DOHH2 (cell line): ENCODE results near the gene PRKCH.

Experiments used
- H3F3A ChIP-seq: fragments of 200-600 bp; sonication (generic), shearing (Covaris generic); 2 replicates; pipeline ENCODE4 v1.6.0; 2016; ENCODE audit warnings: antibody characterized with exemption, mild to moderate bottlenecking; ENCODE audit not compliant: control insufficient read depth, insufficient read depth
- H3K27ac ChIP-seq: fragments of 200-600 bp; sonication (generic); 2 replicates; pipeline ENCODE4 v1.5.1; 2014; ENCODE audit warnings: low read depth, mild to moderate bottlenecking, low read length, moderate library complexity
- H3K27me3 ChIP-seq: fragments of 200-600 bp; sonication (generic); 2 replicates; pipeline ENCODE4 v1.6.1; 2014; ENCODE audit warnings: mild to moderate bottlenecking, low read length, mixed read lengths; ENCODE audit not compliant: control insufficient read depth
- H3K36me3 ChIP-seq: fragments of 200-600 bp; sonication (generic); 2 replicates; pipeline ENCODE4 v1.6.1; 2014; ENCODE audit warnings: mild to moderate bottlenecking, low read length, moderate library complexity, mixed read lengths; ENCODE audit not compliant: control insufficient read depth
- H3K4me1 ChIP-seq: fragments of 200-600 bp; sonication (generic); 2 replicates; pipeline ENCODE4 v1.6.1; 2014; ENCODE audit warnings: mild to moderate bottlenecking, low read length, mixed read lengths; ENCODE audit not compliant: control insufficient read depth
- H3K4me2 ChIP-seq: fragments of 200-600 bp; sonication (generic); 2 replicates; pipeline ENCODE4 v1.6.0; 2014; ENCODE audit warnings: mild to moderate bottlenecking, low read length, moderate library complexity
- H3K4me3 ChIP-seq: fragments of 200-600 bp; sonication (generic); 2 replicates; pipeline ENCODE4 v1.5.1; 2014; ENCODE audit warnings: mild to moderate bottlenecking, low read length, mixed read lengths
- H3K79me2 ChIP-seq: fragments of 200-600 bp; sonication (generic); 2 replicates; pipeline ENCODE4 v1.6.1; 2014; ENCODE audit warnings: mild to moderate bottlenecking, low read length, mixed read lengths; ENCODE audit not compliant: control insufficient read depth
- H3K9me2 ChIP-seq: fragments of 200-600 bp; sonication (generic); replicated peaks from 2 replicates; pipeline ENCODE4 v1.6.1; 2014; ENCODE audit warnings: mild to moderate bottlenecking, low read length, mixed read lengths; ENCODE audit not compliant: control insufficient read depth
- H3K9me3 ChIP-seq: fragments of 200-600 bp; sonication (generic); 2 replicates; pipeline ENCODE4 v1.6.1; 2014; ENCODE audit warnings: antibody characterized with exemption, low read length, mixed read lengths; ENCODE audit not compliant: control insufficient read depth, insufficient read depth
- H4K20me1 ChIP-seq: fragments of 200-600 bp; sonication (generic); 2 replicates; pipeline ENCODE4 v1.6.0; 2014; ENCODE audit warnings: low read depth, mild to moderate bottlenecking, antibody characterized with exemption, low read length, moderate library complexity; ENCODE audit not compliant: control insufficient read depth, insufficient read depth
- CTCF ChIP-seq: fragments of 200-600 bp; sonication (generic); IDR thresholded peaks from one replicate; pipeline ENCODE4 v1.5.1; 2014; ENCODE audit warnings: antibody characterized with exemption, mild to moderate bottlenecking, low read depth, low read length; ENCODE audit not compliant: poor library complexity, severe bottlenecking
- EZH2phosphoT487 ChIP-seq: fragments of 200-600 bp; sonication (generic); IDR thresholded peaks from 2 replicates; pipeline ENCODE4 v1.6.1; 2017; ENCODE audit warnings: borderline replicate concordance, mild to moderate bottlenecking, antibody characterized with exemption, low read length, moderate library complexity, mixed read lengths

The PRKCH gene

DNA sequence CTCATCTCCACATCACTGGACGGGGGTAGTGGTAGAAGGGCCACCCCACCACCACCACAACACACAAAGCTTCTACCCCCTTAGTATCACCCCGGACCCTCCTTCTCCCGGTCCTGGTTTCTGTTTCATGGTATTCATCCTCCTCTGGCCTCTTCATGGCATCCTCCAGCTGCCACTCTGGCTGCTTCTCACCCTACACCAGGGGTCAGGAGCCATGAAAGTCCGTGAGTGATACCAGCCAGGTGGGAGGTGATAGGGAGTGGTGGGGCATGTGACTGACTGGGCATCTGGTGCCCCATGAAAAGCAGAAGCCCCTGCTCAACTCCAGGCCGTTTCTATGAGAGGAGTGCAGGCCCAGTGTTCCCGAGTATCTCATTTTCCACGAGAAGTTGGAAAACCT is 222.6 kb downstream of the PRKCH start:
- H3K27me3 ChIP-seq, result no peaks in the 10 kb centered on the region
- H3K79me2 ChIP-seq, result no peaks in the 10 kb centered on the region
- H3K9me2 ChIP-seq, result no peaks in the 10 kb centered on the region
- H3K36me3 ChIP-seq, result no peaks in the 10 kb centered on the region
- H3K4me1 ChIP-seq, result peaks cover 20% of the 10 kb centered on the region
- H3K4me2 ChIP-seq, result no peak overlapping the region
- H3F3A ChIP-seq, result no peaks in the 10 kb centered on the region
- no peaks in the 10 kb centered on the region for H3K9me3 ChIP-seq
- no peak for TF ChIP-seq EZH2phosphoT487
- no peak for TF ChIP-seq CTCF
- no peak overlapping the region for H3K4me3 ChIP-seq
- H3K27ac ChIP-seq, result no peak overlapping the region
- H4K20me1 ChIP-seq, result no peaks in the 10 kb centered on the region

DNA sequence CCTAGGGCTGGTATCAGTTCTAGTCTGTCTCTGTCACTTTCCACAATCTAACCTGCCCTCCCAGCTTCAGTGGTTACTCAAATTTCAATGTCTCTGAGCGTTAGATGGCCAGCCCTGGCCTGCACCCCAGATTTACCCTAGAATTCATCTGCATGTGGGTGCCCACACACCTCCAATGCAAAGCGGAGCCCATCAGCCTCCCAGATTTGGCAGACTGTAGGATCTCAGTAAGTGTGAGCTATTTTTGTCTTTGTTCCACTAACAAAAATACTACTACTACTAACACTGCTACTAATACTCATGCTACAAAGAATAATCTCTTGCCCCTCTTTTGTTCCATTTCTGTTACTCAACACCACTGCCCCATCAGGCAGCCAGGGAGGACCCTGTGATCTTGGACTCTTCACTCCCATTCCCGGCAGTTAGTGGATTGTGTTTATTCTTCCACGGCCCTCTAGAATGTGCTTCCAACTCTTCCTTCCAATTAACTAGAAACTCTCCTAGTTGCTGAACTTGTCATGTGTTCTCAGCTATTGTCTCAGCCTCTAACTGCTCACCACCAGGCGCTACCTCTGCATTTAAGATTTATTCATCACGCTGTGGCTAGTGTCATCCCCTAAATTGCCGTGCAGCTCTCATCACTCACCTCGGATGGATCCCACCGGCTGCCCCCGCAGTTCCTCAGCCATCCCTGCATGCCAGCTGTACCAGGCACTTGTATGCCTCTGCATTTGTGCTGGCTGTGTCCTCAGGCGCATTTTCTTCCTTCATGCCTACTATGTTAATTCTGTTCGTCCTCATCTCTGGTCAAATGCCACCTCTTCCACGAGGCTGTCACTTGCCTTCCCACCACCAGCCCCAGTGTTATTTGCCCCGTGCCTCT is 223.3 kb downstream of the PRKCH start:
- Histone ChIP-seq H3K36me3 (no peaks in the 10 kb centered on the region), H3K27ac (no peak overlapping the region), H3F3A (no peaks in the 10 kb centered on the region), H3K27me3 (no peaks in the 10 kb centered on the region), H3K4me3 (no peak overlapping the region), H3K9me3 (no peaks in the 10 kb centered on the region), H3K79me2 (no peaks in the 10 kb centered on the region), H3K9me2 (no peaks in the 10 kb centered on the region), H3K4me2 (no peak overlapping the region), H3K4me1 (peaks cover 20% of the 10 kb centered on the region), H4K20me1 (no peaks in the 10 kb centered on the region)
- TF ChIP-seq EZH2phosphoT487, result no peak
- TF ChIP-seq CTCF, result no peak

DNA sequence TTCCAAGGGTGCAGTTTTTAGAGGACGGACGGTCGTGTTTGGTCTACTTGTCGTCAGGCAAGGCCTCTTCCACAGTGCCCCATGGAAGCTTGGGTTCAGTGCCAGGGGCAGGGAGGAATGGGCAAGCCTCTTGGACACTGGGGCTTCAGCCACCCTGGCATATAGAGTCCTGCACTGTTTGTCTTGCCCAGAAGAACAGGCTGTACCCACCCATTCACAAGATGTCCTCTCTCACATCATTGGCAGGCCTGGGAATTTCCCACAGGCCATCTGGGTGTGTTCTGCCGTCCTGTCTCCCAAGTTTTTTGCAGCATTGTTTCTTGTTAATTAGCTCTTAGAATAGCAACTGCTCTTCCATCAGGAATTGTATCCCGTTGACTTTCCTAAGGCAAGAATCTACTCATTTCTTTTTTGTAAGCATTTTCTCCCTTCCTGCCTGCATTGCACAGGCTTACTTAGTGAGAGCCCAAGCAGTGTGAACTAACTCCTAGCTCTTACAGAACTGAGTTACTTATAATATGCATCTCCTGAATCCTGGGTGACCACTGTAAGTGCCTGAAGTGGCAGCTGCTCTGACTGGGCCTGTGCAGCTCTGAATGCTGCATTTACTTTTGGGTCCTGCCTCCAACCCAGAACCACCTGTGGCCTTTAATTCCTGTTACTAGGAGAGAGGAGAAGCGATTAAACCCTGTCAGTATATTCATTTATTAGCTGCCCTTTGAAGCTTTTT is 224.5 kb downstream of the PRKCH start:
- no peaks in the 10 kb centered on the region for H3K9me3 ChIP-seq
- peaks cover 8% of the 10 kb centered on the region; the same call in 1 of the 2 replicates for H3F3A ChIP-seq
- H3K4me3 ChIP-seq, result no peak overlapping the region
- TF ChIP-seq CTCF, result no peak
- TF ChIP-seq EZH2phosphoT487, result no peak
- peaks cover 30% of the 10 kb centered on the region for H3K4me1 ChIP-seq
- no peaks in the 10 kb centered on the region for H3K36me3 ChIP-seq
- H3K27ac ChIP-seq, result no peak overlapping the region
- no peaks in the 10 kb centered on the region for H3K27me3 ChIP-seq
- H4K20me1 ChIP-seq, result no peaks in the 10 kb centered on the region
- no peaks in the 10 kb centered on the region for H3K9me2 ChIP-seq
- H3K4me2 ChIP-seq, result no peak overlapping the region
- no peaks in the 10 kb centered on the region for H3K79me2 ChIP-seq
